NAMALWA (cell line): ENCODE data around the gene SPATA21.
"Not testable (repeated sequence)": the region's sequence is repeated elsewhere in the genome, so short reads cannot be mapped to it uniquely, and the experiment has no call there.

Experiments
- DNase-seq: peaks from one replicate; pipeline ENCODE4 v3.0.0-alpha.2; 2015; ENCODE audit warnings: low spot score

SPATA21 gene

GRCh38 chr1:16380868-16381267 lies 56.4 kb downstream of the SPATA21 start:
- no peak for DNase-seq

DNA sequence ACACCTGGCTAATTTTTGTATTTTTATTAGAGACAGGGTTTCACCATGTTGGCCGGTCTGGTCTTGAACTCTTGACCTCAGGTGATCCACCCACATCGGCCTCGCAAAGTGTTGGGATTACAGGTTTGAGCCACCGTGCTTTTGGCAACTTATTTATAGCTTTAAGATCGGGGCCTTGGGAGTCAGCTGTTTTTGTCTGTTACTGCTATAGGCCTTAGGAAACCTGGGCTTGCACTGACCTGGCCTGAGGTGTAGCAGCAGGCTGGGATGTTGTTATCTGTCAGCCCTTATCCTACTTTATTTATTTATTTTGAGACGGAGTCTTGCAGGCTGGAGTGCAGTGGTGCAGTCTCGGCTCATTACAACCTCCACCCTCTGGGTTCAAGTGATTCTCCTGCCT lies 58.8 kb downstream of the SPATA21 start:
- DNase-seq: no peak

- DNase-seq: no peak
Observed at GRCh38 chr1:16376971-16377370, 60.3 kb downstream of the SPATA21 start.

DNA sequence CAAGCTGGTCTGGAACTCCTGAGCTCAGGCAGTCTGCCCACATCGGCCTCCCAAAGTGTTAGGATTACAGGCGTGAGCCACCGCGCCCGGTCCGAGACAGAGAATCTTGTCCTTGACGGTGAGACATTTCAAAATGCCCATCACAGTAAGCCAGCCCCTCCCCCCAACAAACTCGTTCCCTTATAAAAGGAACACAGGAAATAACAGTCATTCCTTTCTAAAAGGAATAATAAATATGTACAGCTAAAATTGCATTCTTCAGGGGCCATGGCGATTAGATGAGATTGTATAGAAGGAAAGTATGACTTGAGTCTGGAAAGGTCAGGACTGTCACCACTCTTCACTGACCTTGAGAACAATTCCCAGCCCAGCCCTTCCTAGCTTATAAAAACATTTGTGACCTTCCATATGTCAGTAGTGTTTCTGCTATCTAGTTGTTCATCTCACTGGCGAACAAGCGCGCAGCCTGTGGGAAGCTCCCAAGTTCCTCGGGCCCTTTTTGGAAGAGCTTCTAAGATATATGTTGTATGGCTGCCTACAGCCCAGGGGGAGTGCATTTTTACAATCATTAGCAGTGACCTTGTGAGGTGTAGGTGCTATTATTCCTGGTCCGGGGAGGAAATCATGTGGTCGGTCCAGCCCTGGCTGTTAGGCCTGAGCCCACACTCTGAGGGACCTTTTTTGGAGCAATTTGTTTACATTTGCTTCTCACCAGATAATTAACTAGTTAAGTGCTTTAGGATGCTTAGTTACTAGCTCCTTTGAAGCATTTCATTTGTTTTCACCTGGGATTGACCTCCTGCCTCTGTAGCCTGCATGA lies 61.5 kb downstream of the SPATA21 start:
- no peak for DNase-seq

GRCh38 chr1:16374266-16374665 lies 63.0 kb downstream of the SPATA21 start:
- DNase-seq: no peak

- no peak for DNase-seq
Observed at GRCh38 chr1:16372535-16373285, 64.5 kb downstream of the SPATA21 start.

DNA sequence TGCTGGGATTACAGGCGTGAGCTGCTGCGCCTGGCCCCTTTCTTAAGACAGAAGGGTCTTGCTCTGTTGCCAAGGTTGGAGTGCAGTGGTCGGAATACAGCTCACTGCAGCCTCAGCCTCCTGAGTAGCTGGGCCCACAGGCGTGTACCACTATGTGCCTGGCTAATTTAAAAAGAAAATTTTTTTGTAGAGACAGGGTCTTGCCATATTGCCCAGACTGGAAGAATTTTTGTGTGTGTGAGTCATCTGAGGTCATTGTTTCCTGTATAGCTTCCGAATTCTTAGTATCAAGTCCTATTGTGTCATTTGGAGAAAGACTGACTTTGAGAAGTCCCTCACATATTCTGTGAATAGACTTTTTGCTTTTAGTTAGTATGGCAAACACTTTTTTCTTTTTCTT lies 65.5 kb downstream of the SPATA21 start:
- no peak for DNase-seq

DNA sequence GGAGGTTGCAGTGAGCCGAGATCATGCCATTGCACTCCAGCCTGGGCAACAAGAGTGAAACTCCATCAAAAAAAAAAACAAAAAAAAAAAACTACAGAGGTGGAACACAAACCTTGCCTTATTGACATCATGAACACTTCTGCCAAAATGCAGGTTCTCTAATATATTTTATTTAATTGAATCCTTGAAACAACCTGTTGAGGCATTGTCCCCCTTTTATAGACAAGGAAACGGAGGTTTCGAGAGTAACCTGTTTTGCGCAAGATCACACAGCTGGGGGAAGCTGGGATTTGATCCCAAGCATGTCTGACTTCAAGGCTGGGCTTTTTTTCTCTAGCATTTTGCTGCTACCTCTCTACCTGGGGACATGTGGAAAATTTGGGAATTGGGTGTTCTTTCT lies 67.4 kb downstream of the SPATA21 start:
- no peak for DNase-seq

DNA sequence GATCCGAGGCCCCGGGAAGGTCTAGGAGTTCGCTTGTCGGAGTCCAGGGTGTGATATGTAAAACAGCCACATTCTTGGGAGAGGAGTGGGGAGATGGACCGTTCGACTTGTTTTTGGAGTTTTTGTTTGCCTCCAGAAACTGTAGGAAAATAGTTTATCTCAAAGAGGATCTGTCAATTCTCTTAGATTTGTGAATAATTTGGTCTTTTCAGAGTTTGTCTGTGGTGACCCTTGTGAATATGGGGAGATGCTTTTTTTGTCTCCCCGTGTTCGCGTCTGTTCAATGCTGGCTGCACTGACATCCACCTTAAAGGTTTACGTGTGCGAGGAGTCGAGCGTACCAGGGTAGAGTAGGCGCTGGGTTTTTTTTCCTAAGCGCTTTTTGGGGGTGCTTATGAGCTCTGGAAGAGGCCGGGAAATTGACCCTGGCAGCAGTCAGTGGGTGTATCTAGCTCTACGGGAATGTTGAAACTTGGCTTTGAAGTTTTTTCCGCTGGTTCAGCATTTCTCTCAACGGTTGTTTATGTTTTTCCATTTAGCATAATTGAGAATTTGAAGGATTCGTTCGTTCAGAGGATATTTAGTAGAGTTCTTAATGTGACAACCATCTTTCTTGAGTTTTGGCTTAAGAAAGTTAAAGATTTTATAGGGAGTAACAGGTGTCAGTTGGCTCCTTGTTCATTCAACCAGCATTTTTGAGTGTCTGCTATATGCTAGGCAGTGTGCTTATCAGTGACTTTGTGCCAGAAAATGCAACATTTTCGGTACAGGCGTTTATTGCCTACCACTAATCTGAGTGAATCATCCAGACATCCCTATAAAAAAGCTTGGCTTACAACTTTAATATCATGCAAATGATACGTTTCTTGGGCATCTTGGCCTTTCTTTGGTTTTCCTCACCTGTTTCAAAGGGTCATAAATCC lies 69.0 kb downstream of the SPATA21 start:
- DNase-seq: peak; percentile 51

- DNase-seq: peak; percentile 89
Observed at GRCh38 chr1:16367258-16367967, 69.8 kb downstream of the SPATA21 start.

DNA sequence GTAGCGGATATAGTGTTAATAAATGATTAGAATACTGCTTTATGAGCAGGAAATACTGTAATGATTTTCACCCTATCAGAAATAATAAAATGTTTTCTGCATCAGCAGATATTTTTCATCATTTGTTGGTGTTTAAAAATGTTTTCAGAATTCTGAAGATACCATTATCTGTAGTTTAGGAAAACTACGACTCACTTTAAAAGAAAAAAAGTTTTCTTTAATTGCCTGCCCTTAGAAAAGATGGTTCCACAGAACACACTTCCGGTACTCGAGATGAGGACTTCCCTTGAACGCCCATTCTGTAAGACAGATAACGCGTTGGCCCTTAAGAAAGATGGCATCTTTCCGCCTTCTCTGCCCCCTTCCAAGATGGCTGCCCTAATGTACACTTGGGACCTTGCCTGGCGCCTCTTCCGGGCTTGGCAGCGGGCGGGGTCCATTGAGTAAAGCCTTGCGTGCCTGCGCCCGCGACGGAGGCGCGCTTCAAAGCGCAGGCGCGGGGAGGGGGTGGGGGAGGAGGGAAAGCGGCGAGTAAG lies 70.4 kb downstream of the SPATA21 start, which contains the start of gene SZRD1:
SZRD1 (plus strand) TSS at position 521 of the 536 bp plus-strand sequence. CDS start 16 bp downstream, outside the sequence.
- peak; percentile 100 for DNase-seq

DNA sequence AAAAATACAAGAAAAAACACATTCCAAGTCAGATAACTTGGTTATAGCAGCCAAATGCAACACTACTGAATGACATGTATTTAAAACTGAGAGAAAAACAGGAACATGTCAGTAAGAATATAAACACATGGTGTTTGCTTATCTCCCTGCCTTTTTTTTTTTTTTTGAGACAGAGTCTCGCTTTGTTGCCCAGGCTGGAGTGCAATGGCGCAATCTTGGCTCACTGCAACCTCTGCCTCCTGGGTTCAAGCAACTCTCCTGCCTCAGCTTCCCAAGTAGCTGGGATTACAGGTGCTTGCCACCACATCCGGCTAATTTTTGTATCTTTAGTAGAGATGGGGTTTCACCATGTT lies 72.1 kb downstream of the SPATA21 start:
- not testable (repeated sequence) for DNase-seq

DNA sequence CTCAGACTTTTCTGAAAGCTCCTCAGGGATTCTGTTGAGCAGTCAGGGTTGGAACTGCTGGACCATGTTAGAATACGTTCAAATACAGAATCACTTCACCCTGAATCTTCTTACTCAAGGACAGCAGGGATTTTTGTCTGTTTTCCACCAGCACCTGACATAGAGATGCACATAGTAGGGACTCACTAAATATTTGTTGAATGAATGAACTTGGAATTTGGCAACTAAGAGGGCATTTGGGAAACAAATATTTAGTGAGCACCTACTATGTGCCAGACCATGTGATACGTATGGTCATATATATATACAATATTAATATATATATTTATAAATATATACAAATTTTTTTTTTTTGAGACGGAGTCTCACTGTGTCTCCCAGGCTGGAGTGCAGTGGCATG lies 80.4 kb downstream of the SPATA21 start:
- DNase-seq: no peak

DNA sequence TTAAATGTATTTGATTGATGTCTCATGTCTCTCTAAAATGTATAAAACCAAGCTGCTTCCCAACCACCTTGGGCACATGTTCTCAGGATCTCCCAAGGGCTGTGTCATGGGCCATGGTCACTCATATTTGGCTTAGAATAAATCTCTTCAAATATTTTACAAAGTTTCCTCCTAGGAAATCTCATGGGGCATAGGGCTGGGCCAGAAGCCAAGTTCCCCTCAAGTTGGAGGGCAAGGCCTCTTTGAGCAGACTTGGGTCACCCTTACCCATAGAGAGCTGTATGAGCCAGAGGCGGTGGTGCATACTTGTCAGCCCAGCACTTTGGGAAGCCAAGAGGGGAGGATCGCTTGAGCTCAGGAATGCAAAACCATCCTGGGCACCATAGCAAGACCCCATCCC lies 82.6 kb downstream of the SPATA21 start:
- no peak for DNase-seq

GRCh38 chr1:16352842-16353535 lies 84.2 kb downstream of the SPATA21 start:
- DNase-seq: peak; percentile 61

DNA sequence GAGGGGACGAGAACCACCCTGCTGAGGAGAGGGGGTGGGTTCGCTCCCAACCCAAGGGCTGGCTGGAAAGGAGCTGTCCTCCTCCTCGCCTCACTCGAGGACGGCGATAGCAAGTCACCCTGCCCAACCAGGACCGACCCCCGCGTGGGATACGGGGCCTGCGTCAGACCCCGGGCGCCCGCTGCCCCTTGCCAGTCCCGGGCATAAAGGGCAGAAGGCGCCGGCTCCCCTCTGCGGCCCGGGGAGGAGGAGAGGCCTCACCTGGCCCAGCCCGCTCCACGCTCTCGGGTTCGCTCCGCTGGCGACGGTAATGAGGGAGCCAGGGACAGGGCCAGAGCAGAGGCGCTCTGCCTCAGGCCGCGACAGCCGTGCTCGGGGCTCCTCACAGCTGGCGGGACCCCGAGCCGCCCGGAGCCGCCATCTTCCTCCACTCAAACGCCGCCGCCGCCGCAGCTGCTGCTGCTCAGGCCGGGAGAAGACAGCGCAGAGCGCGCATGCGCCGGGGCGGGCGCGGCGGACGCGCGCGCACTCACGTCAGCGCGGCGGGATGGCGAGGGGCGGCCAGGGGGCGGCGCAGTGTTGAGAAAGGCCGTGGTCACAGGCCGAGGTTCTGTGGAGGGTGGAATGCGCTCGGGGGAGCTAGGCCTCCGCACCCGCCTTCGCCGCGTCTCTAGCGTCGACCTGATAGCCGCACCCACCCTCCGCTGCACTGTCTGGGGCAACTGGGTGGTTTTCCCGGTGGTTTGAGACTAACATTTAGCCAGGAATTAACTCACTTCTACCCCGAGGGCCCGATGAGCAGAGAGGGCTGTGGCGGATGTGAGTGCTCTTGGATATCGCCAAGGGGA lies 85.0 kb downstream of the SPATA21 start, which contains the start of gene FBXO42:
FBXO42 (minus strand) TSS at position 487 of the 848 bp plus-strand sequence. CDS start 37,062 bp downstream, outside the sequence.
- peak; percentile 98 for DNase-seq

- DNase-seq: peak; percentile 61
Observed at GRCh38 chr1:16351456-16351993, 85.7 kb downstream of the SPATA21 start.

DNA sequence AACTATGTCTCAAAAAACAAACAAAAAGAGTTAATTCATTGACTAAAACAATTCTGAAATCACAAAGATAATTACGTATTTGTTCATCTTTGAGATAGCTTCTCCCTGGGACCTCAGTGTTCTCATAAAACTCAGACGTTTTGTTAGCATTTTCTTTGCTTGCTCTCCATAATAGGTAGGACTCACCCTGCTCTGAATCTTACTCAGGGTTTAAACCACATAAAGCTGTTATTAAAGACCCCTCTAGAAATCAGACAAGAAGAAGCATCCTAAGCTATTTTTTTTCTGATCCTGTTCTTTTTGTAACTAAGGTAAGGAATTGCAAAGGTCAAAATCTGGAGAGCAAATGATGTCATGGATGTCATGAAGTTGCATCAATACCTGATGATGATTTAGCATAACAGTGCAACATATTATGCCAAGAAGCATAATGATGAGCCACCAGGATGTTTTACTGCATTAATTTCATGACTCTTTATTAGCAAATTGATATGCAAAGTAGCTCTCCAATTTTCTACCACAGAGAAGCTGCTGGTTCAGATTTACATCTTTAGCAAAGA lies 87.3 kb downstream of the SPATA21 start:
- DNase-seq: no peak
